Tibial nerve (tissue), 4 donors: ENCODE results near the gene UNC50. TPM values are rescaled to one million over a fixed set of nuclear protein-coding genes. Genes with fewer than 3 reads are reported as not detected.
A peak's percentile ranks its signal among the peaks of the same experiment; 100 is the strongest.

Experiments
- DNase-seq, 2 donors: peaks; one replicate each; pipeline ENCODE4 v3.0.0-alpha.2; 2019; ENCODE audit warnings: low spot score in 2 of 2
- H3K27ac ChIP-seq, 4 donors: fragments of 200-600 bp; sonication (generic) in 3 of 4; one replicate each; pipeline ENCODE4 v1.5.1; 2017 to 2019; ENCODE audit warnings: mild to moderate bottlenecking in 1 of 4
- H3K27me3 ChIP-seq, 2 donors: fragments of 200-600 bp; sonication (generic) in 1 of 2; one replicate each; pipeline versions ENCODE4 v1.5.1 to v1.6.0; 2017 to 2019
- H3K36me3 ChIP-seq, 3 donors: fragments of 200-600 bp; sonication (generic); one replicate each; pipeline ENCODE4 v1.5.1; 2018 to 2019
- H3K4me1 ChIP-seq, 4 donors: fragments of 200-600 bp; sonication (generic) in 3 of 4; one replicate each; pipeline ENCODE4 v1.5.1; 2017 to 2019
- H3K4me3 ChIP-seq, 4 donors: fragments of 200-600 bp; sonication (generic) in 3 of 4; one replicate each; pipeline ENCODE4 v1.5.1; 2017 to 2019; ENCODE audit warnings: mild to moderate bottlenecking in 1 of 4, moderate library complexity in 1 of 4
- H3K9me3 ChIP-seq, 4 donors: fragments of 200-600 bp; sonication (generic) in 3 of 4; one replicate each; pipeline ENCODE4 v1.5.1; 2017 to 2019
- EP300 ChIP-seq, 2 donors: sonication (generic); formaldehyde crosslinking; IDR thresholded peaks; one replicate each; pipeline ENCODE4 v1.6.1; 2017; ENCODE audit warnings: antibody characterized with exemption in 2 of 2, mild to moderate bottlenecking in 1 of 2
- POLR2A ChIP-seq, 2 donors: fragments of 450-650 bp; IDR thresholded peaks; one replicate each; pipeline ENCODE4 v1.6.1; 2017; ENCODE audit warnings: antibody characterized with exemption in 2 of 2, mild to moderate bottlenecking in 2 of 2, moderate library complexity in 2 of 2
- WGBS, 2 donors: methylation state at CpG; one replicate each; pipeline ENCODE4 v1.1.5; 2018; 5-methylcytosine and 5-hydroxymethylcytosine counted together
- total RNA-seq, 4 donors: library from RNA; depleted of rRNA; stranded (reverse); fragments of >200 nt; gene quantifications; one replicate each; pipeline ENCODE4 v1.1.0, GENCODE V29; 2016
- TF ChIP-seq, protein P1 (sequence below), 5 experiments: fragments of 200-600 bp in 3 of 5; fragments of 450-650 bp in 2 of 5; sonication (generic) in 3 of 5; IDR thresholded peaks; one replicate each; pipeline ENCODE4 v1.5.1; 2016 to 2019; ENCODE audit warnings: antibody characterized with exemption in 5 of 5, mild to moderate bottlenecking in 3 of 5, moderate library complexity in 2 of 5

UNC50 gene
- total RNA-seq, 4 donors from 2014 or later = 45.3 to 64.9 (median 56.7) TPM

GRCh38 chr2:98623657-98624056 lies 15.3 kb downstream of the UNC50 start:
- Histone ChIP-seq H3K27me3 (no peaks in the 10 kb centered on the region), H3K9me3 (no peaks in the 10 kb centered on the region), H3K4me1 (no peaks in the 10 kb centered on the region), H3K36me3 (peaks cover 0 to 29% (median 0%) of the 10 kb centered on the region in 3 donors), H3K27ac (no peak overlapping the region), H3K4me3 (no peak overlapping the region)
- TF ChIP-seq POLR2A (IDR thresholded peaks at IDR 0.05) (no peak), EP300 (IDR thresholded peaks at IDR 0.05) (peak in 1 of 2 donors; percentile 51)
- TF ChIP-seq, protein P1, sequence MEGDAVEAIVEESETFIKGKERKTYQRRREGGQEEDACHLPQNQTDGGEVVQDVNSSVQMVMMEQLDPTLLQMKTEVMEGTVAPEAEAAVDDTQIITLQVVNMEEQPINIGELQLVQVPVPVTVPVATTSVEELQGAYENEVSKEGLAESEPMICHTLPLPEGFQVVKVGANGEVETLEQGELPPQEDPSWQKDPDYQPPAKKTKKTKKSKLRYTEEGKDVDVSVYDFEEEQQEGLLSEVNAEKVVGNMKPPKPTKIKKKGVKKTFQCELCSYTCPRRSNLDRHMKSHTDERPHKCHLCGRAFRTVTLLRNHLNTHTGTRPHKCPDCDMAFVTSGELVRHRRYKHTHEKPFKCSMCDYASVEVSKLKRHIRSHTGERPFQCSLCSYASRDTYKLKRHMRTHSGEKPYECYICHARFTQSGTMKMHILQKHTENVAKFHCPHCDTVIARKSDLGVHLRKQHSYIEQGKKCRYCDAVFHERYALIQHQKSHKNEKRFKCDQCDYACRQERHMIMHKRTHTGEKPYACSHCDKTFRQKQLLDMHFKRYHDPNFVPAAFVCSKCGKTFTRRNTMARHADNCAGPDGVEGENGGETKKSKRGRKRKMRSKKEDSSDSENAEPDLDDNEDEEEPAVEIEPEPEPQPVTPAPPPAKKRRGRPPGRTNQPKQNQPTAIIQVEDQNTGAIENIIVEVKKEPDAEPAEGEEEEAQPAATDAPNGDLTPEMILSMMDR (IDR thresholded peaks at IDR 0.05) = no peak
- WGBS, 2 donors = 67 to 75% methylated on average over 5 of the region's 5 CpGs
- peak in 1 of 2 donors; percentile 23 for DNase-seq

- 78 to 81% methylated on average over 3 of the region's 3 CpGs for whole genome bisulfite sequencing, 2 donors
- Histone ChIP-seq H3K4me3 (no peak overlapping the region), H3K27me3 (no peaks in the 10 kb centered on the region), H3K4me1 (no peaks in the 10 kb centered on the region), H3K27ac (no peak overlapping the region), H3K36me3 (peaks cover 0 to 60% (median 0%) of the 10 kb centered on the region in 3 donors), H3K9me3 (no peaks in the 10 kb centered on the region)
- TF ChIP-seq POLR2A (IDR thresholded peaks at IDR 0.05) (no peak), EP300 (IDR thresholded peaks at IDR 0.05) (no peak)
- TF ChIP-seq, protein P1 (IDR thresholded peaks at IDR 0.05) = no peak
- DNase-seq = no peak
Measured at GRCh38 chr2:98632351-98632750, 24.0 kb downstream of the UNC50 start.

GRCh38 chr2:98634406-98635092 lies 26.2 kb downstream of the UNC50 start:
- no peaks in the 10 kb centered on the region for H3K27me3 ChIP-seq
- TF ChIP-seq EP300 (IDR thresholded peaks at IDR 0.05) (no peak), POLR2A (IDR thresholded peaks at IDR 0.05) (no peak)
- TF ChIP-seq, protein P1 (IDR thresholded peaks at IDR 0.05) = no peak
- H3K36me3 ChIP-seq = peaks cover 0 to 76% (median 0%) of the 10 kb centered on the region in 3 donors
- WGBS, 2 donors = 66 to 75% methylated on average over 9 of the region's 9 CpGs
- no peak for DNase-seq
- no peak overlapping the region for H3K27ac ChIP-seq
- H3K9me3 ChIP-seq = no peaks in the 10 kb centered on the region
- H3K4me1 ChIP-seq = no peaks in the 10 kb centered on the region
- H3K4me3 ChIP-seq = no peak overlapping the region

GRCh38 chr2:98637401-98638147 lies 29.2 kb downstream of the UNC50 start:
- 87 to 90% methylated on average over 10 of the region's 10 CpGs for WGBS, 2 donors
- TF ChIP-seq, protein P1 (IDR thresholded peaks at IDR 0.05) = no peak
- no peak for TF ChIP-seq EP300 (IDR thresholded peaks at IDR 0.05)
- TF ChIP-seq POLR2A (IDR thresholded peaks at IDR 0.05) = no peak
- H3K36me3 ChIP-seq = peaks cover 0 to 65% (median 0%) of the 10 kb centered on the region in 3 donors
- H3K4me1 ChIP-seq = no peaks in the 10 kb centered on the region
- H3K27ac ChIP-seq = no peak overlapping the region
- DNase-seq = no peak
- H3K4me3 ChIP-seq = no peak overlapping the region
- no peaks in the 10 kb centered on the region for H3K9me3 ChIP-seq
- no peaks in the 10 kb centered on the region for H3K27me3 ChIP-seq
